ENCODE measurements around the gene RNF43. TPM values are rescaled to one million over a fixed set of nuclear protein-coding genes. Genes with fewer than 3 reads are reported as not detected.

RNF43 gene
- total and polyA plus RNA-seq, 2 of the 13 experiments (the other 11 are each of a cell fraction or from before 2014, with no cell fraction given), result 31.0 to 53.4 TPM

DNA sequence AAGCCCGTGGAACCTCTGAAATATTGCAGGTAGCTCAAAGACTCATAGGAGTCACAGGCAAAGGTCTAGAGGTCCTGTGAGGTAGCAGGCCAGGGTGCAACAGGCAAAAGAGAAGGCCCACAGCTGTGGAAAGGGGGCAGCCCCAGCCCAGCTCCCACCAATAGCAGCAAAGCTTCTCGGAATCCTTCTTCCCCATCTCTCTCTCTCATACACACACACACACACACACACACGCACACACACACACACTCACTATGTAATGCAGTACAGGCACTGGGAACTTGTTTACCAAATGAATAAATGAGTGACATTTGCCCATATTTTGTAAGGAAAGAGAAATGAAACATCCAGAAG is 48.5 kb downstream of the RNF43 start (continued):
- TF ChIP-seq, protein P1, sequence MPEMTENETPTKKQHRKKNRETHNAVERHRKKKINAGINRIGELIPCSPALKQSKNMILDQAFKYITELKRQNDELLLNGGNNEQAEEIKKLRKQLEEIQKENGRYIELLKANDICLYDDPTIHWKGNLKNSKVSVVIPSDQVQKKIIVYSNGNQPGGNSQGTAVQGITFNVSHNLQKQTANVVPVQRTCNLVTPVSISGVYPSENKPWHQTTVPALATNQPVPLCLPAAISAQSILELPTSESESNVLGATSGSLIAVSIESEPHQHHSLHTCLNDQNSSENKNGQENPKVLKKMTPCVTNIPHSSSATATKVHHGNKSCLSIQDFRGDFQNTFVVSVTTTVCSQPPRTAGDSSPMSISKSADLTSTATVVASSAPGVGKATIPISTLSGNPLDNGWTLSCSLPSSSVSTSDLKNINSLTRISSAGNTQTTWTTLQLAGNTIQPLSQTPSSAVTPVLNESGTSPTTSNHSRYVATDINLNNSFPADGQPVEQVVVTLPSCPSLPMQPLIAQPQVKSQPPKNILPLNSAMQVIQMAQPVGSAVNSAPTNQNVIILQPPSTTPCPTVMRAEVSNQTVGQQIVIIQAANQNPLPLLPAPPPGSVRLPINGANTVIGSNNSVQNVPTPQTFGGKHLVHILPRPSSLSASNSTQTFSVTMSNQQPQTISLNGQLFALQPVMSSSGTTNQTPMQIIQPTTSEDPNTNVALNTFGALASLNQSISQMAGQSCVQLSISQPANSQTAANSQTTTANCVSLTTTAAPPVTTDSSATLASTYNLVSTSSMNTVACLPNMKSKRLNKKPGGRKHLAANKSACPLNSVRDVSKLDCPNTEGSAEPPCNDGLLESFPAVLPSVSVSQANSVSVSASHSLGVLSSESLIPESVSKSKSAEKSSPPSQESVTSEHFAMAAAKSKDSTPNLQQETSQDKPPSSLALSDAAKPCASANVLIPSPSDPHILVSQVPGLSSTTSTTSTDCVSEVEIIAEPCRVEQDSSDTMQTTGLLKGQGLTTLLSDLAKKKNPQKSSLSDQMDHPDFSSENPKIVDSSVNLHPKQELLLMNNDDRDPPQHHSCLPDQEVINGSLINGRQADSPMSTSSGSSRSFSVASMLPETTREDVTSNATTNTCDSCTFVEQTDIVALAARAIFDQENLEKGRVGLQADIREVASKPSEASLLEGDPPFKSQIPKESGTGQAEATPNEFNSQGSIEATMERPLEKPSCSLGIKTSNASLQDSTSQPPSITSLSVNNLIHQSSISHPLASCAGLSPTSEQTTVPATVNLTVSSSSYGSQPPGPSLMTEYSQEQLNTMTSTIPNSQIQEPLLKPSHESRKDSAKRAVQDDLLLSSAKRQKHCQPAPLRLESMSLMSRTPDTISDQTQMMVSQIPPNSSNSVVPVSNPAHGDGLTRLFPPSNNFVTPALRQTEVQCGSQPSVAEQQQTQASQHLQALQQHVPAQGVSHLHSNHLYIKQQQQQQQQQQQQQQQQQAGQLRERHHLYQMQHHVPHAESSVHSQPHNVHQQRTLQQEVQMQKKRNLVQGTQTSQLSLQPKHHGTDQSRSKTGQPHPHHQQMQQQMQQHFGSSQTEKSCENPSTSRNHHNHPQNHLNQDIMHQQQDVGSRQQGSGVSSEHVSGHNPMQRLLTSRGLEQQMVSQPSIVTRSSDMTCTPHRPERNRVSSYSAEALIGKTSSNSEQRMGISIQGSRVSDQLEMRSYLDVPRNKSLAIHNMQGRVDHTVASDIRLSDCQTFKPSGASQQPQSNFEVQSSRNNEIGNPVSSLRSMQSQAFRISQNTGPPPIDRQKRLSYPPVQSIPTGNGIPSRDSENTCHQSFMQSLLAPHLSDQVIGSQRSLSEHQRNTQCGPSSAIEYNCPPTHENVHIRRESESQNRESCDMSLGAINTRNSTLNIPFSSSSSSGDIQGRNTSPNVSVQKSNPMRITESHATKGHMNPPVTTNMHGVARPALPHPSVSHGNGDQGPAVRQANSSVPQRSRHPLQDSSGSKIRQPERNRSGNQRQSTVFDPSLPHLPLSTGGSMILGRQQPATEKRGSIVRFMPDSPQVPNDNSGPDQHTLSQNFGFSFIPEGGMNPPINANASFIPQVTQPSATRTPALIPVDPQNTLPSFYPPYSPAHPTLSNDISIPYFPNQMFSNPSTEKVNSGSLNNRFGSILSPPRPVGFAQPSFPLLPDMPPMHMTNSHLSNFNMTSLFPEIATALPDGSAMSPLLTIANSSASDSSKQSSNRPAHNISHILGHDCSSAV (CRISPR knock-in tag; IDR thresholded peaks at IDR 0.05; ENCODE audit: borderline replicate concordance), result no peak

Other genes with a start within 250 kb of the RNF43 start
- not detected in 2 replicates for gene EPX, start 224.8 kb downstream of the RNF43 start, total RNA-seq (2016; rRNA removed; fragmentation: Illumina TruSeq; extraction: Trizol)
- gene EPX, start 224.8 kb downstream of the RNF43 start, polyA plus RNA-seq (2011; rRNA removed), result not detected in 2 replicates
- 24.8 and 26.3 TPM in 2 replicates for gene MKS1, start 198.3 kb downstream of the RNF43 start, total RNA-seq (2016; rRNA removed; fragmentation: Illumina TruSeq; extraction: Trizol)
- 16.1 and 21.3 TPM in 2 replicates for gene MKS1, start 198.3 kb downstream of the RNF43 start, polyA plus RNA-seq (2011; rRNA removed)
- not detected in 2 replicates for gene LPO, start 178.9 kb downstream of the RNF43 start, total RNA-seq (2016; rRNA removed; fragmentation: Illumina TruSeq; extraction: Trizol)
- 0.03 TPM in 1 of 2 replicates, not detected in the other for gene LPO, start 178.9 kb downstream of the RNF43 start, polyA plus RNA-seq (2011; rRNA removed)
- not detected in 2 replicates for gene MPO, start 136.6 kb downstream of the RNF43 start, total RNA-seq (2016; rRNA removed; fragmentation: Illumina TruSeq; extraction: Trizol)
- gene MPO, start 136.6 kb downstream of the RNF43 start, polyA plus RNA-seq (2011; rRNA removed), result not detected in 2 replicates
- not detected in 2 replicates for gene TSPOAP1, start 88.7 kb downstream of the RNF43 start, total RNA-seq (2016; rRNA removed; fragmentation: Illumina TruSeq; extraction: Trizol)
- gene TSPOAP1, start 88.7 kb downstream of the RNF43 start, polyA plus RNA-seq (2011; rRNA removed), result 0.25 TPM in 1 of 2 replicates, not detected in the other
- gene SUPT4H1, start 65.3 kb downstream of the RNF43 start, total RNA-seq (2016; rRNA removed; fragmentation: Illumina TruSeq; extraction: Trizol), result 155 and 252 TPM in 2 replicates
- gene SUPT4H1, start 65.3 kb downstream of the RNF43 start, polyA plus RNA-seq (2011; rRNA removed), result 231 and 244 TPM in 2 replicates
- gene HSF5, start 70.9 kb upstream of the RNF43 start, total RNA-seq (2016; rRNA removed; fragmentation: Illumina TruSeq; extraction: Trizol), result not detected in 2 replicates
- gene HSF5, start 70.9 kb upstream of the RNF43 start, polyA plus RNA-seq (2011; rRNA removed), result not detected in 2 replicates
- gene MTMR4, start 97.1 kb upstream of the RNF43 start, total RNA-seq (2016; rRNA removed; fragmentation: Illumina TruSeq; extraction: Trizol), result 62.5 and 67.7 TPM in 2 replicates
- gene MTMR4, start 97.1 kb upstream of the RNF43 start, polyA plus RNA-seq (2011; rRNA removed), result 50.0 and 65.1 TPM in 2 replicates